Gastroesophageal sphincter (tissue), 3 donors: ENCODE data around the gene EIF1B.

Source experiments
- CTCF ChIP-seq, 4 experiments: fragments of 200-600 bp in 2 of 4; fragments of 450-650 bp in 2 of 4; sonication (generic) in 1 of 4; IDR thresholded peaks; one replicate each; pipeline ENCODE4 v1.5.1; 2017 to 2019; ENCODE audit warnings: antibody characterized with exemption in 4 of 4, mild to moderate bottlenecking in 2 of 4, moderate library complexity in 2 of 4
- EP300 ChIP-seq: sonication (generic); formaldehyde crosslinking; IDR thresholded peaks from one replicate; pipeline ENCODE4 v1.6.1; 2017; ENCODE audit warnings: antibody characterized with exemption, mild to moderate bottlenecking
- POLR2A ChIP-seq, 2 donors: fragments of 450-650 bp; IDR thresholded peaks; one replicate each; pipeline ENCODE4 v1.6.1; 2017; ENCODE audit warnings: antibody characterized with exemption in 2 of 2, mild to moderate bottlenecking in 2 of 2, moderate library complexity in 1 of 2

GRCh38 chr3:40329071-40329470 lies 19.6 kb downstream of the EIF1B start:
- TF ChIP-seq CTCF (IDR thresholded peaks at IDR 0.05) (no peak), POLR2A (IDR thresholded peaks at IDR 0.05) (no peak), EP300 (no peak)
